Measurements from ENCODE around the gene TRIM15.

Gene TRIM15

GRCh38 chr6:30207619-30208295, 44.4 kb downstream of the TRIM15 start:
- POLR2A ChIA-PET = interaction anchor here (1.3 kb wide), 1 partner anchor 106 kb away, joined by 3 read pairs; no protein-coding TSS in a partner anchor

More at GRCh38 chr6:30207619-30208295, 44.4 kb downstream of the TRIM15 start:
- H3K4me3 ChIP-seq (ENCODE audit: low read depth, low read length) = no peak overlapping the region
- H3K4me1 ChIP-seq (ENCODE audit: control insufficient read depth, insufficient read depth, low read length) = peaks cover 44% of the 10 kb centered on the region
- TF ChIP-seq ZNF24 (tag by site-specific recombination; IDR thresholded peaks at IDR 0.05) = no peak
- no peak for TF ChIP-seq ZNF843 (tag by site-specific recombination; IDR thresholded peaks at IDR 0.05)
- TF ChIP-seq ZNF785 (tag by site-specific recombination; IDR thresholded peaks at IDR 0.05) = no peak
- no peak for TF ChIP-seq ZNF10 (tag by site-specific recombination; IDR thresholded peaks at IDR 0.05)
- no peak for TF ChIP-seq PRDM2 (tag by site-specific recombination; IDR thresholded peaks at IDR 0.05; ENCODE audit: borderline replicate concordance)
- TF ChIP-seq, protein P1, sequence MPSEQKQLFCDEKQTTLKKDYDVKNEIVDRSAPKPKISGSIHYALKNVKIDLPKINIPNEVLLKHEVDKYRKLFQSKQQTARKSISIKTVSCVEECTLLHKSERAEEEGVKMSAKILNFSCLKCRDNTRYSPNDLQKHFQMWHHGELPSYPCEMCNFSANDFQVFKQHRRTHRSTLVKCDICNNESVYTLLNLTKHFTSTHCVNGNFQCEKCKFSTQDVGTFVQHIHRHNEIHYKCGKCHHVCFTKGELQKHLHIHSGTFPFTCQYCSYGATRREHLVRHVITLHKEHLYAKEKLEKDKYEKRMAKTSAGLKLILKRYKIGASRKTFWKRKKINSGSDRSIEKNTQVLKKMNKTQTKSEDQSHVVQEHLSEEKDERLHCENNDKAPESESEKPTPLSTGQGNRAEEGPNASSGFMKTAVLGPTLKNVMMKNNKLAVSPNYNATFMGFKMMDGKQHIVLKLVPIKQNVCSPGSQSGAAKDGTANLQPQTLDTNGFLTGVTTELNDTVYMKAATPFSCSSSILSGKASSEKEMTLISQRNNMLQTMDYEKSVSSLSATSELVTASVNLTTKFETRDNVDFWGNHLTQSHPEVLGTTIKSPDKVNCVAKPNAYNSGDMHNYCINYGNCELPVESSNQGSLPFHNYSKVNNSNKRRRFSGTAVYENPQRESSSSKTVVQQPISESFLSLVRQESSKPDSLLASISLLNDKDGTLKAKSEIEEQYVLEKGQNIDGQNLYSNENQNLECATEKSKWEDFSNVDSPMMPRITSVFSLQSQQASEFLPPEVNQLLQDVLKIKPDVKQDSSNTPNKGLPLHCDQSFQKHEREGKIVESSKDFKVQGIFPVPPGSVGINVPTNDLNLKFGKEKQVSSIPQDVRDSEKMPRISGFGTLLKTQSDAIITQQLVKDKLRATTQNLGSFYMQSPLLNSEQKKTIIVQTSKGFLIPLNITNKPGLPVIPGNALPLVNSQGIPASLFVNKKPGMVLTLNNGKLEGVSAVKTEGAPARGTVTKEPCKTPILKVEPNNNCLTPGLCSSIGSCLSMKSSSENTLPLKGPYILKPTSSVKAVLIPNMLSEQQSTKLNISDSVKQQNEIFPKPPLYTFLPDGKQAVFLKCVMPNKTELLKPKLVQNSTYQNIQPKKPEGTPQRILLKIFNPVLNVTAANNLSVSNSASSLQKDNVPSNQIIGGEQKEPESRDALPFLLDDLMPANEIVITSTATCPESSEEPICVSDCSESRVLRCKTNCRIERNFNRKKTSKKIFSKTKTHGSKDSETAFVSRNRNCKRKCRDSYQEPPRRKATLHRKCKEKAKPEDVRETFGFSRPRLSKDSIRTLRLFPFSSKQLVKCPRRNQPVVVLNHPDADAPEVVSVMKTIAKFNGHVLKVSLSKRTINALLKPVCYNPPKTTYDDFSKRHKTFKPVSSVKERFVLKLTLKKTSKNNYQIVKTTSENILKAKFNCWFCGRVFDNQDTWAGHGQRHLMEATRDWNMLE (tag by site-specific recombination; conservative IDR thresholded peaks at IDR 0.05; ENCODE audit: low read depth) = no peak
- no peak for TF ChIP-seq ZNF133 (tag by site-specific recombination; IDR thresholded peaks at IDR 0.05)
- no peak for TF ChIP-seq ZNF26 (tag by site-specific recombination; IDR thresholded peaks at IDR 0.05)
- TF ChIP-seq ZFP37 (tag by site-specific recombination; IDR thresholded peaks at IDR 0.05) = no peak
- no peak for TF ChIP-seq ZBTB1 (tag by site-specific recombination; IDR thresholded peaks at IDR 0.05)
- TF ChIP-seq ZNF473 (tag by site-specific recombination; IDR thresholded peaks at IDR 0.05) = no peak
- TF ChIP-seq TRIM28 (IDR thresholded peaks at IDR 0.05; ENCODE audit: borderline replicate concordance, low read length) = no peak
- no peak for TF ChIP-seq ZNF654 (tag by site-specific recombination; IDR thresholded peaks at IDR 0.05; ENCODE audit: low read depth)
- no peak for TF ChIP-seq ZNF76 (tag by site-specific recombination; IDR thresholded peaks at IDR 0.05; ENCODE audit: borderline replicate concordance, low read depth)
- H3K36me3 ChIP-seq (ENCODE audit: control insufficient read depth in 2 of 2, insufficient read depth in 1 of 2, low read length in 2 of 2) = peaks cover 6 to 7% of the 10 kb centered on the region in 2 experiments; a peak in 2 of 3 replicates
- H3K9me3 ChIP-seq (ENCODE audit: control insufficient read depth, insufficient read depth, low read depth, low read length) = no peaks in the 10 kb centered on the region
- no peak overlapping the region for H3K27ac ChIP-seq (ENCODE audit: extremely low read depth, low read depth, low read length)
- CTCF ChIA-PET = interaction anchor here (1.0 to 2.5 kb wide), 4 partner anchors 12 to 356 kb away, joined by 3 to 14 read pairs (median 4); no protein-coding TSS in a partner anchor

Data from HEK293 (cell line).